GM13976 (cell line): ENCODE results near the gene ATP5F1A.

ENCODE experiments used
- DNase-seq: peaks from one replicate; pipeline ENCODE4 v3.0.0; 2012; ENCODE audit warnings: low spot score
- in situ Hi-C: fragments of 300-500 bp; cut with MboI; formaldehyde crosslinking; loops from one replicate; pipeline ENCODE4 v1.12.0; 2022; ENCODE audit warnings: low sequenced_read_pairs, mixed read lengths, inconsistent platforms; ENCODE audit not compliant: unreplicated experiment
- TF ChIP-seq, protein P1 (sequence below): IDR thresholded peaks from 2 replicates; pipeline ENCODE4 v1.5.1; 2012; ENCODE audit warnings: borderline replicate concordance, mild to moderate bottlenecking; ENCODE audit not compliant: insufficient read depth; ENCODE audit errors: extremely low read depth, missing control alignments, control extremely low read depth

The ATP5F1A gene

DNA sequence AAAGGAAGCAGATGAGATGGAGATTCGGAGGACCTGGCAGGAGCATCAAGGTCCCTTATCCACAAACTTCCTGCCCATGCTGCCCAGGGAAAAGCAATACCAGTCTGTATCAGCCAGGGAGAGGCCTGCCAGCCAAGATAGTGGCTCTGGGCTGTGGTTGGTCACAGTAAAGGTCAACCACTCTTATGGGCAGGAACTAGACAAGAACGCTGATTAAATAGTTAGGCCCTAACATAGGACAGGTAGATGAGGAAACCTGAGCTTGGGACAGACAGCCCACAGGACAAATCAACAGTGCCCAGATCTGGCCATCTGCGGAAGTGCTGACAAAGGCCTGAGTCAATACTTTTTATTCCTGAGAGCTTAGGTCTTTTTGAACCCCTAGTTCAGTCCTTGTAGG lies 36.7 kb downstream of the ATP5F1A start:
- TF ChIP-seq, protein P1, sequence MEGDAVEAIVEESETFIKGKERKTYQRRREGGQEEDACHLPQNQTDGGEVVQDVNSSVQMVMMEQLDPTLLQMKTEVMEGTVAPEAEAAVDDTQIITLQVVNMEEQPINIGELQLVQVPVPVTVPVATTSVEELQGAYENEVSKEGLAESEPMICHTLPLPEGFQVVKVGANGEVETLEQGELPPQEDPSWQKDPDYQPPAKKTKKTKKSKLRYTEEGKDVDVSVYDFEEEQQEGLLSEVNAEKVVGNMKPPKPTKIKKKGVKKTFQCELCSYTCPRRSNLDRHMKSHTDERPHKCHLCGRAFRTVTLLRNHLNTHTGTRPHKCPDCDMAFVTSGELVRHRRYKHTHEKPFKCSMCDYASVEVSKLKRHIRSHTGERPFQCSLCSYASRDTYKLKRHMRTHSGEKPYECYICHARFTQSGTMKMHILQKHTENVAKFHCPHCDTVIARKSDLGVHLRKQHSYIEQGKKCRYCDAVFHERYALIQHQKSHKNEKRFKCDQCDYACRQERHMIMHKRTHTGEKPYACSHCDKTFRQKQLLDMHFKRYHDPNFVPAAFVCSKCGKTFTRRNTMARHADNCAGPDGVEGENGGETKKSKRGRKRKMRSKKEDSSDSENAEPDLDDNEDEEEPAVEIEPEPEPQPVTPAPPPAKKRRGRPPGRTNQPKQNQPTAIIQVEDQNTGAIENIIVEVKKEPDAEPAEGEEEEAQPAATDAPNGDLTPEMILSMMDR, result no peak
- in situ Hi-C loops, result no loop called here
- DNase-seq, result no peak

DNA sequence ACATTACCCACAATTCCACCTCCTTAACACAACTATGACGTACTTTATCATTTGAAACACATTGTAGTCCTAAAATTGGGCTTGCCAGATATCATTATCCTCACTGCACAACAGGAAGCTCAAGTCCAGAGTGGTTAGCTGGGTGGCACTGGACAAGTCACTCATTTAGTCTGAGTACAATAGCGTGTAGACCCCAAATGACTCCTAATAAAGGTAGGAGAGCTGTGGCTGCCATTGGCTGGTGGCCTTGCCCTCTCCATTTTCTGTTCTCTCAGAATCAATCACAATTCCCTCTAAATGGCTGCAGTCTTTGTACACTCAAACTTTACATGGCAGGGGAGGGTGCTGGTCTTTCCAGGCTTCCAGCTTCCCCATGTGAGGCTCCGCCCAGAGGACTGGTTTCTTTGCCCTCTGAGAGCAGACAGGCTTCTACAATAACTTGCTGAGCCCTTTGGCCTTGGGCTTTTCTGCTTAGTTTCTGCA lies 37.7 kb downstream of the ATP5F1A start:
- DNase-seq, result no peak
- TF ChIP-seq, protein P1, result no peak
- in situ Hi-C loops, result no loop called here

DNA sequence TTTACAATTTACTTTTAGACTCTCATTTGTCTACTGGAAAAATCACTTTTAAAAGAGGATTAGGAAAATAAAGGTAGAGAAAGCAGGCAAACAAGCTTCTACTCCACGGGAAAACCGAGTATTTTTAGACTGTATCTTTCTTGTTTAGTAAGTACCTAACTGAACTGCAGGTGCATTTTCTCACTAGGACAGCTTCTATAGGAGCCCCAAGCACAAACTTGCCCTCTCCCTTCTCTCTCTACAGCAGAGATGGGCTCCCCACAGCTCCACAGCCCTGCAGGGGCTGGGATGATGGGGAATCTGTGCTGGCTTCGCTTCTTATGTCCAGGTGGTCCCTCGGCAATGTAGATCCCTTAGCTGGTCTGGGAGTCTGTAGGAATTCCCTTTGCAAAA lies 42.3 kb downstream of the ATP5F1A start:
- DNase-seq, result no peak
- in situ Hi-C loops, result no loop called here
- TF ChIP-seq, protein P1, result no peak

DNA sequence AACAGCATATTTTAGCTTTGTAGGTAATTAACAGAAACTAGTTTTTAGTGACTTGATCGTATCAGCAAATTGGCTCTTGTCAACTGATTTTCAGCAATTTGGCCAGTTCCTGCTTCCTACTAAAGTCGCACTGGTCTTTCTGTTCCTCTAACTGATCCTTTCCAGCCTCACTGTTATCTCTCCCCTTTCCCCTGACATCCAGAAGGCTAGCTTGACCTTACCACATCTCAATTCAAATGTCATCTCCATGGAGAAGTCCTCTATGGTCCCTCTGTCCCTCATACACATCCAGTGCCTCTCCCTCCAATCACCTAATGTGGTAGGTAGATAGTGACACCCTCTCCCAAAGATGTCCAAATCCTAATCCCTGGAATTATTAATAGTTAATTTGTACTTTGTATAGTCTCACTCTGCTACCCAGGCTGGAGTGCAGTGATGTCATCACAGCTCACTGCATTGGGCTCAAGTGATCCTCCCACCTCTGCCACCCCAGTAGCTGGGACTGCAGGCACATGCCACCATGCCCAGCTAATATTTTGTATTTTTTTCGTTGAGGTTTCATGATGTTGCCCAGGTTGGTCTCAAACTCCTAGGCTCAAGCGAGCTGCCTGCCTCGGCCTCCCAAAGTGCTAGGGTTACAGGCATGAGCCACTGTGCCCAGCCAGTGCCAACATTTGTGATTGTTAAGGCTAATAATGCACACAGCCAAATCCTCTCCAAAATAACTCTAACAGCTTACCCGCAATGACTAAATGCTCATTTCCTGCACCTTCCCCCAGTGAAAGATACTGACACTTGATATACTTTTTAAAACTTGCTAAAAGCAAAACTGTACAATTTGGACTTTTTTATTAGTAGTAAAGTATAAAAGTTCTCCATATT lies 42.9 kb downstream of the ATP5F1A start:
- TF ChIP-seq, protein P1, result no peak
- peak; percentile 53 for DNase-seq
- in situ Hi-C loops, result no loop called here

DNA sequence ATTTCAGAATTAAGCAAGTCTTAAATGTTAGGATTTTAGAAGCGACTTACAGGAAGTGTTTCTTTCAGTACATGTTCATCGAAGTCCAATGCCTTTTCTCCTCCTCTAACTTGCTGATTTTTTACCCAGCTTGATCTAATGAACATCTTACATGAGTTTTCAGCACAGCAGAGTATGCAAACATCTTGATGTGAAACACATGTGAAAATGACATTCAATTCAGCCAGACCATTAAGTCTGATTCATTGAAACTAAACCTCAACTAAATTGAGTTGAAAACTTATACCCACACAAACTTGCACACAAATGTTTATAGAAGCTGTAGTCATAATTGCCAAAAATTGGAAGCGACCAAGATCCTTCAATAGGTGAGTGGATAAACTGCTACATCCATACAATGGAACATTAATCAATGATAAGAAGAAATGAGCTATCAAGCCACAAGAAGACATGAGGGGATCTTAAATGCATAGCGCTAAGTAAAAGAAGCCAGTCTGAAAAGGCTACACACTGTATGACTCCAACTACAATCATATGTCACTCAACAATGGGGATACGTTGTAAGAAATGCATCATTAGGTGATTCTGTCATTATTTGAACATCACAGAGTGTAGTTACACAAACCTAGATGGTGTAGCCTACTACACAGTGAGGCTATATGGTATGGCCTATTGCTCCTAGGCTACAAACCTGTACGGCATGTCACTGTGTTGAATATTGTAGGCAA lies 44.6 kb downstream of the ATP5F1A start:
- TF ChIP-seq, protein P1, result no peak
- DNase-seq, result no peak
- in situ Hi-C loops, result no loop called here

DNA sequence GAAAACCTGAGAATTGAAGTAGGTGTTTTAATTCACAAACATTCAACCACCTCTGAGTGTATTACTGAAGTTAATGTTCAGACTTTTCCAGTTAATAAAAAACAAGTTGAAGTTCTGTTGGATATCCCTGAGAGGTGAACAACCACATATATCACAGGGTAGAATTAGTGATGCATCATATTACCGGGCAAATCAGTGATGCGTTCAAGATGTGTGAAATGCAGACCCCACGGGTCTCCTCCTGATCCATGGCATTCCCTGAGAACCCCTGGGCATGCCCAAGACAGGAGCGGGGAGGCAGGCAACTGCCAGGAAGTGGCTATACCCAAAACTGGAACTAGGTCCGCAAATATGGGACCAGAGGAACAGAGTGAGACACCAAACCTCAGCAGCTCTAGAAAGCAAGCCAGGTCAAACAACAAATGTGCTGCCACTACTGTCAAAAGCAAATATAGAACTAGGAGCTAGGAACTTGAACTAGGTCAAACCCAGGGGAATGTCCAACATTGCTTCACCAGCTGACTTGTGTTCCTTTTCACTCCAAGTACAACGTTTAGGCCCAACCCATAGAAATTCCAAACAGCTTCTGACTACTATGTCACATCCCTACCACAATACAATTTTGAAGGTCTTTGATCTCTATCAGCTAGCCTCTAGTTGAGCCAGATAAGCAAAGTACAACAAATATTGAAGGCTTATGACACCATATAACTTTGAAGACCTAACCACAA lies 46.2 kb downstream of the ATP5F1A start:
- TF ChIP-seq, protein P1, result no peak
- DNase-seq, result no peak
- in situ Hi-C loops, result no loop called here
